Upper lobe of left lung (tissue), 6 donors: ENCODE measurements around the gene HMX2. TPM values are rescaled to one million over a fixed set of nuclear protein-coding genes. Genes with fewer than 3 reads are reported as not detected.

Source experiments
- ATAC-seq, 2 donors: fragments of 200-7000 bp; cut with Tn5 transposase; one replicate each; pipeline ENCODE4 v1.9.1; 2022; ENCODE audit warnings: mild to moderate bottlenecking in 2 of 2, moderate library complexity in 2 of 2; ENCODE audit not compliant: low FRiP score in 2 of 2
- DNase-seq, 2 donors: peaks; one replicate each; pipeline ENCODE4 v3.0.0-alpha.2; 2019 to 2020
- H3K27ac ChIP-seq, 4 donors: fragments of 200-600 bp; sonication (generic); one replicate each; pipeline ENCODE4 v1.5.1; 2016 to 2019
- H3K27me3 ChIP-seq, 4 donors: fragments of 200-600 bp; sonication (generic); one replicate each; pipeline ENCODE4 v1.5.1; 2017 to 2019
- H3K36me3 ChIP-seq, 4 donors: fragments of 200-600 bp; sonication (generic); one replicate each; pipeline ENCODE4 v1.5.1; 2016 to 2019
- H3K4me1 ChIP-seq, 4 donors: fragments of 200-600 bp; sonication (generic); one replicate each; pipeline ENCODE4 v1.5.1; 2018 to 2019
- H3K4me3 ChIP-seq, 4 donors: fragments of 200-600 bp; sonication (generic); one replicate each; pipeline ENCODE4 v1.5.1; 2017 to 2019; ENCODE audit warnings: mild to moderate bottlenecking in 2 of 4, moderate library complexity in 1 of 4
- H3K9me3 ChIP-seq, 4 donors: fragments of 200-600 bp; sonication (generic); one replicate each; pipeline ENCODE4 v1.5.1; 2018 to 2019
- EP300 ChIP-seq, 4 donors: sonication (generic); formaldehyde crosslinking; IDR thresholded peaks; one replicate each; pipeline ENCODE4 v1.5.1; 2017; ENCODE audit warnings: antibody characterized with exemption in 4 of 4, control low read depth in 2 of 4
- POLR2A ChIP-seq, 4 donors: fragments of 450-650 bp; IDR thresholded peaks; one replicate each; pipeline ENCODE4 v1.5.1; 2016 to 2017; ENCODE audit warnings: antibody characterized with exemption in 4 of 4, mild to moderate bottlenecking in 2 of 4
- POLR2AphosphoS5 ChIP-seq, 2 donors: sonication (generic); formaldehyde crosslinking; IDR thresholded peaks; one replicate each; pipeline ENCODE4 v1.5.1; 2017; ENCODE audit warnings: antibody characterized with exemption in 2 of 2
- WGBS, 2 donors: methylation state at CpG; one replicate each; pipeline ENCODE4 v1.1.5; 2017 to 2018; 5-methylcytosine and 5-hydroxymethylcytosine counted together
- total RNA-seq, 6 donors: library from RNA; depleted of rRNA in 4 of 6; stranded (reverse); fragments of >200 nt in 4 of 6; gene quantifications; one replicate each; pipeline versions ENCODE4 v1.1.0 to v1.2.1, GENCODE V29; 2016 to 2021
- TF ChIP-seq, protein P1 (sequence below), 6 experiments: fragments of 450-650 bp in 4 of 6; fragments of 200-600 bp in 2 of 6; sonication (generic) in 2 of 6; IDR thresholded peaks; one replicate each; pipeline ENCODE4 v1.5.1; 2016 to 2019; ENCODE audit warnings: antibody characterized with exemption in 6 of 6
- donor health status: DM: no; HTN: no; CAD: no; lungs with moderate emphysema.
- donor health status: DM: no; HTN: yes; CAD: no; lungs with severe emphysema.

Gene HMX2
- total RNA-seq, 6 donors from 2014 or later: not detected

GRCh38 chr10:123129618-123130271, 18.2 kb upstream of the HMX2 start:
- H3K27me3 ChIP-seq: peaks cover 0 to 28% (median 13%) of the 10 kb centered on the region in 4 donors
- DNase-seq: no peak
- peaks cover 15 to 23% (median 21%) of the 10 kb centered on the region in 4 donors for H3K4me1 ChIP-seq
- no peaks in the 10 kb centered on the region for H3K9me3 ChIP-seq
- no peaks in the 10 kb centered on the region for H3K36me3 ChIP-seq
- ATAC-seq: no peak
- 66 to 70% methylated on average over 4 of the region's 4 CpGs for WGBS, 2 donors
- TF ChIP-seq POLR2A (IDR thresholded peaks at IDR 0.05) (no peak), EP300 (IDR thresholded peaks at IDR 0.05) (no peak), POLR2AphosphoS5 (IDR thresholded peaks at IDR 0.05) (no peak)
- TF ChIP-seq, protein P1, sequence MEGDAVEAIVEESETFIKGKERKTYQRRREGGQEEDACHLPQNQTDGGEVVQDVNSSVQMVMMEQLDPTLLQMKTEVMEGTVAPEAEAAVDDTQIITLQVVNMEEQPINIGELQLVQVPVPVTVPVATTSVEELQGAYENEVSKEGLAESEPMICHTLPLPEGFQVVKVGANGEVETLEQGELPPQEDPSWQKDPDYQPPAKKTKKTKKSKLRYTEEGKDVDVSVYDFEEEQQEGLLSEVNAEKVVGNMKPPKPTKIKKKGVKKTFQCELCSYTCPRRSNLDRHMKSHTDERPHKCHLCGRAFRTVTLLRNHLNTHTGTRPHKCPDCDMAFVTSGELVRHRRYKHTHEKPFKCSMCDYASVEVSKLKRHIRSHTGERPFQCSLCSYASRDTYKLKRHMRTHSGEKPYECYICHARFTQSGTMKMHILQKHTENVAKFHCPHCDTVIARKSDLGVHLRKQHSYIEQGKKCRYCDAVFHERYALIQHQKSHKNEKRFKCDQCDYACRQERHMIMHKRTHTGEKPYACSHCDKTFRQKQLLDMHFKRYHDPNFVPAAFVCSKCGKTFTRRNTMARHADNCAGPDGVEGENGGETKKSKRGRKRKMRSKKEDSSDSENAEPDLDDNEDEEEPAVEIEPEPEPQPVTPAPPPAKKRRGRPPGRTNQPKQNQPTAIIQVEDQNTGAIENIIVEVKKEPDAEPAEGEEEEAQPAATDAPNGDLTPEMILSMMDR (IDR thresholded peaks at IDR 0.05): no peak
- no peak overlapping the region for H3K4me3 ChIP-seq
- no peak overlapping the region for H3K27ac ChIP-seq

DNA sequence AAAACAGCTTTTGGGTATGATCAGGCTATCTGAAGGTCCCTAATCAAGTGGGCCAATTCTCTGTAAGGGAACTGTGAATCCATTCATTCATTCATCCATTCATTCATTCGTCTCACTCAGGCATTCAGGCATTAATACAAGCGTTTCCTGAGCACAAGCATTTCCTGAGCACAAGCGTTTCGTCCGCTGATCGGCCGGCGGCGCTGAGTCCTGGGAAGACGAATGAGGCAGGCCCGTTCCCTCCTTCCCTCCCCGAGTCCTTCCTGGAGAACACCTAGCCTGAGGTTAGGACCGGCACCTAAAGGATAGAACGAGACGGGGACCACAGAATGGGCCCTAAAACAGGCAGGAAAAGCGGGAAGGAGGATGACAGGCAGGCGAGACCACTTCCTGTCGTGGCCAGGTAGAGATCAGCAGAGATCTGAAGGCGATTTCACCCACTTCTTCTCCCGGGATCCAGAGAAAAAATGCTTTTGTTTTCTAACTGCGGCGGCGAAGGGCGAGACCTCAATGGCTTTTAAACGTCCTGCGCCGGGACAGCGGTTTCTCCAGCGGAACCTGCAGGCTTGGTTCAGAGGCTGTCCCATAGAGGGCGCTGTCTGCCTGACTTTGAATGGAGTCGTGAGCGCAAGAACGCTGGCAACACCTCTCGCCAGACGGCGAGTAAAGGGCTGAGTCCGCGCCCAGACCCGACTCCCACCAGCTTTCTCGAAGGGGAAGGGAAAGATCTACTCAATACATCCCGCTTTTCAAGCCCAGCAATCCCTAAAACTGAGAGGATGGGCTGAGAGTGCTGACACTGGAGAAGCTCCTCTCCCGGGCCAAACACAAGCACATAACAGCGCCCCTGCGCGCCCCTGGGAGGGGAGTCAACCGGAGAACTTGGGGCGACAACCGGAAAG, 15.1 kb upstream of the HMX2 start:
- peak; percentile 62 to 79 for DNase-seq
- 4% methylated on average over 23 to 44 of the region's 48 CpGs for WGBS, 2 donors
- Histone ChIP-seq H3K27me3 (peaks cover 0 to 58% (median 43%) of the 10 kb centered on the region in 4 donors), H3K4me3 (peak overlapping the region in 3 of 4 donors; percentile 7 to 21 (median 9)), H3K4me1 (peaks cover 46 to 53% (median 52%) of the 10 kb centered on the region in 4 donors), H3K9me3 (no peaks in the 10 kb centered on the region), H3K36me3 (no peaks in the 10 kb centered on the region), H3K27ac (no peak overlapping the region)
- no peak for TF ChIP-seq EP300 (IDR thresholded peaks at IDR 0.05)
- TF ChIP-seq, protein P1 (IDR thresholded peaks at IDR 0.05): peak; percentile 86 to 93 (median 90)
- TF ChIP-seq POLR2AphosphoS5 (IDR thresholded peaks at IDR 0.05): no peak
- no peak for TF ChIP-seq POLR2A (IDR thresholded peaks at IDR 0.05)
- ATAC-seq: peak; percentile 84 to 90

DNA sequence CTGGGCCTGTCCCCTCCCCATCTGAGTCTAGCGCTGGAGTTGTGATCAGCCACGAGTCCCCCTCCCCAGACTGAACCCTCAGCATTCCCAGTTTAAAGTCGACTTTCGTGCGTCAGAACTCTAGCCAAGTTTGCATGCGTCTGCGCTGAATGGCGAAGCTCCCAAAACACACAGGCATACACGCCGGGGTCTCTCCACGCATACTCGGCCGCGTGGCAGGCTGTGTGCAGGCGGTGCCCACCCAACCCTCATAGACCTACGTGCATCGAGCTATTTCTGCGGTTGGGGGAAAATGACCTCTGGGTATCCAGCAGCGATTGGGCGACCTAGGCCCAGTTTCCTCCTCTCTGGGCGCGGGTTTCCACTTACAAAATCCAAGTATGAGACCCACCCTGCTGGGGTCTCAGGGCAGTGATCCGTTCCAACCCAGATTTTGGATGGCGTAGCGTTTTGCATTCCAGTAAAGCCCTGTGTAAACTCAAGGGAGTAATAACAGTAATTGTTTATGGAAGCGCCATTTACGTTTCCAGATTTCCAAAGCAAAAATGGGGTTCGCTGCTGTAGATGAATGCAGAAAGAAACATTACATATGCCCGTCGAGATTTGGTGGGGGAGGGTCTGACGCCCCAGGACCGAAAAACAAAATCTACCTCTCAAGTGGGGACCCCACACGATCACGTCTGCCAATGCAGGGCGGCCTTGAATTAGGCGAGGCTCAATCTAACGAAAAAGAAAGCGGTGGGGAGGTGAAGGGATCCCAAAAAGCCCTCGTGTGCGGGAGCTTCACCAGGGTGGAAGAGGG, 14.2 kb upstream of the HMX2 start:
- Histone ChIP-seq H3K9me3 (no peaks in the 10 kb centered on the region), H3K27ac (no peak overlapping the region), H3K4me1 (peaks cover 46 to 58% (median 52%) of the 10 kb centered on the region in 4 donors), H3K4me3 (no peak overlapping the region), H3K27me3 (peaks cover 0 to 64% (median 48%) of the 10 kb centered on the region in 4 donors), H3K36me3 (no peaks in the 10 kb centered on the region)
- peak in 1 of 2 donors; percentile 33 for DNase-seq
- WGBS, 2 donors: 11% methylated on average over 17 to 40 of the region's 40 CpGs
- peak in 1 of 2 donors; percentile 20 for ATAC-seq
- TF ChIP-seq POLR2A (IDR thresholded peaks at IDR 0.05) (no peak), EP300 (IDR thresholded peaks at IDR 0.05) (no peak), POLR2AphosphoS5 (IDR thresholded peaks at IDR 0.05) (no peak)
- TF ChIP-seq, protein P1 (IDR thresholded peaks at IDR 0.05): no peak

GRCh38 chr10:123134343-123134914, 13.5 kb upstream of the HMX2 start:
- ATAC-seq: peak in 1 of 2 donors; percentile 39
- TF ChIP-seq POLR2A (IDR thresholded peaks at IDR 0.05) (no peak), POLR2AphosphoS5 (IDR thresholded peaks at IDR 0.05) (no peak), EP300 (IDR thresholded peaks at IDR 0.05) (no peak)
- TF ChIP-seq, protein P1 (IDR thresholded peaks at IDR 0.05): no peak
- peaks cover 46 to 65% (median 54%) of the 10 kb centered on the region in 4 donors for H3K4me1 ChIP-seq
- 5 to 6% methylated on average over 4 to 40 of the region's 42 CpGs for WGBS, 2 donors
- no peak overlapping the region for H3K4me3 ChIP-seq
- no peak overlapping the region for H3K27ac ChIP-seq
- no peaks in the 10 kb centered on the region for H3K36me3 ChIP-seq
- peak in 1 of 2 donors; percentile 73 for DNase-seq
- H3K9me3 ChIP-seq: no peaks in the 10 kb centered on the region
- H3K27me3 ChIP-seq: peaks cover 0 to 70% (median 50%) of the 10 kb centered on the region in 4 donors
